DMS53 (cell line): ENCODE measurements around the gene RIPK4.

ENCODE experiments used
- DNase-seq: peaks from one replicate; lab custom pipeline; 2025; lab: John Stamatoyannopoulos, UW

The RIPK4 gene

GRCh38 chr21:41768437-41769042, 1.7 kb upstream of the RIPK4 start:
- peak; percentile 96 for DNase-seq

- DNase-seq: peak; percentile 74
Measured at GRCh38 chr21:41767606-41768436, 969 bp upstream of the RIPK4 start.

DNA sequence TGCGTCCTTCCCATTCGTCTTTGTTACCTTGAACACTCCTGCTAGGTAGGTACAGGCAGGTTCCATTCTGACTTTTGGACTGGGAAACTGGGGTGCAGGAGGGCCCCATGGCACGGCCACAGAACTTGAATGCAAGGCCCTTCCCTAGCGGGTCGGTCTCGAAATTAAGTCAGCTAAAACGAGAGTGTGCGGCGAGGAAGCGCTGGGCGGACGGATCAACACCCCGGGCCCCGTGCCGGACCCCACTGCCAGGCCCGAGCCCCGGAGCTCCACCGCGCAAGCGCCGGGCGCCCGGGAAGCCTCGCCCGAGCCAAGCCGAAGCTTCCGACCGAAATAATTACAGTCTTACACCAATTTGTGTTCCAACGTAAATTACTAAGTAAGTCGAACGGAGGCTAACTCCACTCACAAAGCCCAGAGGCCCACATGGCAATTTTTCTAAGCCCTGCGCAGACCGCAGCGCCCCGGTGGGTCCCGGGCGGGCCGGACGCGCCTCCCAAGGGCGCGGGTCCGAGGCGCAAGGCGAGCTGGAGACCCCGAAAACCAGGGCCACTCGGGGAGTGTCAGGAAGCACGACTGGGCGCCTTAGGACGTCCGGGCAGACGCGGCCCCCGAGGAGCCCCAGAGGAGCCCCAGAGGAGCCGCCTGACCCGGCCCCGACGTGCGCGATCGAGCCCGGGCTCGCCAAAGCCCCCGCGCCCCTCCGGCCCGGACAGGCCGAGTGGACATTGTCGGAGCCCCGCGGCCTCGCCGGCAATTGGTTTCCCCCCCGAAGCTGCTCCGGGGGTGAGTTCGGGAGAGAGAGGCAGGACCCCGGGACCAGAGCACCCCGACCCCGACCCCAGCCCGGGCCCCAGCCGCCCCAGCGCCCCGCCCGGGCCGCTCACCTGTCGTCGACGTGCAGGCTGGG, 624 bp downstream of the RIPK4 start:
- DNase-seq: peak; percentile 47

DNA sequence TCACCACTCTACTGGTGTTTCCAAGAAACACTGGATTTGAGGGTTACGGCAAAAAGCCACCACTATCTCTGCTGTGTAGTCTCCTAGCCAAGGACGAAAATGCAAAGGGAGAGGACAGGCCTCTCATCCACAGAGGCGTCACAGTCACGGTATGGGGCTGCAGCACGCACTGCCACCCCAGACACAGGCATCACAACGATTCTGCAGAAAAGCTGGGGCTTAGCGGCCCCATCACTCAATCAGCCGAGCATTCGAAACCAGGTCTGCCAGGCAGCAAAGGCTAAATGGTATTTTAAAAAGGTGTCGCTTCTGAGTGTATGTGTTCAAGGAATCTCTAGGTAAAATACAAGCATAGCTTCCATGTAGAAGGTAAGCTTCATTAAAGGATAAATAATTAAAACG, 1.4 kb downstream of the RIPK4 start:
- peak; percentile 59 for DNase-seq

- DNase-seq: peak; percentile 72
Measured at GRCh38 chr21:41764558-41765419, 2.1 kb downstream of the RIPK4 start.

DNA sequence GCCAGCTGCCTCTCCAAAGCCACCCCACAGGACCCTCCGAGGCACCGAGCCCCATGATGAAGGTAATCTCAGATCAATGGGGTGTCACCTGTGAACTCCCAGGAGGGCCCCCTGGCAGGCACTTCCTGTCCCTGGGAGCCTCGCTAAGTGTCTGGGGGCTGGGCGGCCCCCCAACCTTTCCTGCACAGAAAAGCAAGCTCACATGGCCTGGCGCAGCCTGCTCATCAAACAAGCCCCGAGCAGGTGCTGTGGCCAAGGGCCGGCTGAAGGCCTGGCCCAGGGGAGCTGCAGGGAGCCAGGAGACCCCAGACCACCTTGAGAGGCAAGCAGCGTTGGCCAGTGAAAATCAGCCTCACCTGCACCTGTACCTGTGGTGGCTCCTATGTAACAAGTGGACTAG, 2.9 kb downstream of the RIPK4 start:
- DNase-seq: no peak

DNA sequence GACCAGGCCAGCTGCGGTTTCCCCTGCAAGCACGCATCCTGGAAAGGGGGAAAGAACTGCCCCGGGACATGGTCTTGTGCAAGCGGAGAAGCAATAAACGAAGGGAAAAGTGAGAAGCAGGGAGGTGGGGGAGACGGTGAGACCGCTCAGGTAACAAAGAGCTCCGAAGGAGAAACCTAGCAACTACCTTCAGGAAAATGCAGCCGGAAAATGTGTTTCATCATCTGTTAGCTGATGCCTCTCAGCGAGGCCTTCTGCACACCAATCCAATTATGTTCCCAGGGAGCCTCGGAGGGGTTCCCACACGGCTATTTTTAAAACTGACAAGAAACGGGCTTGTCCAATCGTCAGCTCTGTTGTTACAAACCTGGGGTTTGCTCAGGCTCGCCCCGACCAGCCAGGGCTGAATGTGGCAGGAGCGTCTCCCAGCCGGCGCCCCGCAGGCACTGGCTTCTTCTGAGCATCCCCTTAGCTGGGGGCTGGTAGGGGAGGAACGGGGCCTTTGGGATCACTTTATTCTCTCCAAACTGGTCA, 3.4 kb downstream of the RIPK4 start:
- no peak for DNase-seq

GRCh38 chr21:41762753-41763152, 4.1 kb downstream of the RIPK4 start:
- no peak for DNase-seq

GRCh38 chr21:41761934-41762635, 4.8 kb downstream of the RIPK4 start:
- DNase-seq: peak; percentile 23

DNA sequence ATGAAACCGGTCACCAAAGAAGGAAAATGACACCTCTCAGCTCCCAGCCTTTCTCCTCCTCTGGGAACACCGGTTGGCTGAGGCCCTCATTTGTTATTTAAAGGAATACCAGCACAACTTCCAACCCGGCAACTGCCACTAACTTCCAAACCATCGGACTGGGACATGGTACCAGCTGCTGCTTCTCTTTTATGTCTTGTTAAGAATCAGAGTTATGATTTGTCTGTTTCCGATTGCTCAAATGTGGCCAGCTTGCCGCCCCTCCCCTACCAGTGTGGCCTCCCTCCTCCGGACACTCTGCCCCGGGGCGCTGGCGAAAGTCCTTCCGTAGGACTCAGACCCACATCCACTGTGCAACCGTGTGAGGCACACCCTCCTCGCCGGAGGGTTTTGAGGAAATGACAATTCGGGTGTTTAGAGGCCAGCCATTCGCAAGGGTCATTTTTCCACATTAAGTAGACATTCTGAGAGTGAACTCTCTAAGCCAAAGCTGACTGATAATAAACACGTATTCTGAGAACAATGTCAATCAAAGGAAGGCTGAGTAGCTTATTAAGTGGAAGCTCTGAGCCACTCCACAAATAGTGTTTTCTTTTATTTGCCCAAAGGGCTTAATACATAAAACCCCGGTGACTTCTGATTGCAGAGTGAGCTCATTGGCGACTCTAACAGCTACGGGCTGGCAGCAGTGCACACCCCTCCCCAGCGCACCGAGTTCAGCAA, 5.5 kb downstream of the RIPK4 start:
- peak; percentile 47 for DNase-seq

DNA sequence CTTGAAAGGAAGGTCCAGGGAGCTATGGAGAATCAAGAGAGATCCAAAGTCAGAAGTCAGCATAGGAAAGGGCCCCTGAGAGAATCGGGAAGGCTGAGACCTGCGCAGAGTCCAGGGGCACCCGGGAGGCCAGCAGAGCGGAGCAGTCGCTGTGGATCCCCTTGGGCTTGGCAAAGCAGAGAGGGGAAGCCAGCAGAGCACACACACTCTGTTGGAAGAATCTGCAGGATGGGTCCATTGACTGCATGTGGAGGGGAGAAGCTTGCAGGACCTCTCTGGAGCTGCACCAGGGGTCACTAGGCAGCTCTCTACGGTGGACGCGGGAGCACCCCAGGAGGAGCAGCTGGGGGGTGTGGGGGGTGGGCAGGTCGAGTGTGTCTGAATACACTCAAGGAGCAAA, 6.4 kb downstream of the RIPK4 start:
- DNase-seq: no peak

DNA sequence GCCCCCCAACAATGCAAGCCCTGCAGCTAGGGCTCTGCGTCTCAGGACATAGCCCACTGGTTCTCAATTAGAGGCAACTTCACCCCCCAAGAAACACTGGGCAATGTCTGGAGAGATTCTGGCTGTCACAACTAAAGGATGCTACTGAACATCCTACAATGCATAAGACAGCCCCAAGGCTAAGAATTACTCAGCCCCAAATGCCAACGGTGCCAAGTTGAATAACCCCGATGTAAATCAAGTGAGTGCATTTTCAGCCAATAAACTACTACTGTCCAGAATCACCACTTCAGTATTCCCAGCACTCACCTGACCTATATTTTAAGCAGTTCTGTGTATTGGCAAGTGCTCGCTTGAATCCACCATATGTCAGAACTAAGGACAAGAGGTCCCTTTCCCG, 6.9 kb downstream of the RIPK4 start:
- DNase-seq: no peak

DNA sequence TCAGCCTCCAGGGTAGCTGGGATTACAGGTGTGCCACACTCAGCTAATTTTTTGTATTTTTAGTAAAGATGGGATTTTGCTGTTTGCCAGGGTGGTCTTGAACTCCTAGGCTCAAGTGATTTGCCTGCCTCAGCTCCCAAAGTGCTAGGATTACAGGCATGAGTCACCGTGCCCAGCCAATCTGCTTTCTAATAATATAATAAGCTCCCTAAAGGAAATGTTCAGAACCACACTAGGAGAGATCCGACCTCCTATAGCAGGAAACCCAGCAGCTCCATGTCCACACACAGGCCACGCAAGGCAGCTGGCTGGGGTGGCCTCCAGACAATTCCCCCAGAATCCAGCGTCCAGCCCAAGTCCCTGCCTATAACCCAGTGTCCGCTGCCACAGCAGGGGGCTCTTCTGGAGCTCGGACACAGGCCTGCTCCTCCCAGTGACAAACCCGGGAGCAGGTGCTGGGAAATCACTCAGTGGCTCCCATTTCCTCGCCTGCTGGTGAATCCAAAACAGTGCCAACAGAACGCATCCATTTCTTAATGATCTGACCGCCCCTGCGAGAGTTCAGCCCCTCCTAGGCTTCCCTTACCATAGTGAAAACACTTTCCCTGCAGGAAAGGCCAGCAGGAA, 7.5 kb downstream of the RIPK4 start:
- no peak for DNase-seq

GRCh38 chr21:41758550-41758949, 8.3 kb downstream of the RIPK4 start:
- no peak for DNase-seq

DNA sequence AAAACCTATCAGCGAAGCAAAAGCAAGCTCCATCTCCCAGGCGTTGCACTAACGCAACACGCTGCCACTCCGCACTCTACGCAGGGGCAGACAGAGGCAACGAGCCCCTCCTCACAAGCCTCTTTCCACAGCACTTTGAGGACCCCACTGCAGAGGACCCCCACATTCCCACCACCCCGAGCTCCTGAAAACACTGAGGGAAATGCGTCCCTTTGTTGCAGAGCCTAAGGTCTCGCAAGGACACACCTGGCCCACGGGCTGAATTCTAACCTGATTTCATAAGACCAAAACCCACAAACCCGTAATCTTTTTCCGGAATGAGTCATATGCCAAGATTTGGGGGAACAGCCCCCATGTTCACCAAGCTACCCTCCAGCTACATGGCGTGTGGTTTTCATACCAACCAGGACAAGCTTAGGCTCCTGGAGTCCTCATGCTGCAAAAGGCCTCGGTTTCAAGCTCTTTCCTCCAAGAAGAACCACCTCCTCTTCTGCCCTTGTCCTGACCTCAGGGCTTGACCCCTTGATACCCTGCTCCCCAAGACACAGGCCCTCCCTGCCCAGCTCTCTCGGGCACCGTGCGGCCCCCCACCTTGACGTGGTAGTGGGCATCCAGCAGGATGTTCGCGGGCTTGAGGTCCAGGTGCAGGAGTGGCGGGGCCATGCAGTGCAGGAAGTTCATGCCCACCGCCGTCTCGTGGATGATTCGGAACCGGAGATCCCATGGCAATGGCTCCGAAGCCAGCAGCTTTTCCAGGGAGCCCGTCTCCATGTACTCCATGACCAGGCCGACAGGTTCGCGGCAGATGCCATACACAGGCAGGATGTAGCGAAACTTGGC, 10.7 kb downstream of the RIPK4 start:
- no peak for DNase-seq

DNA sequence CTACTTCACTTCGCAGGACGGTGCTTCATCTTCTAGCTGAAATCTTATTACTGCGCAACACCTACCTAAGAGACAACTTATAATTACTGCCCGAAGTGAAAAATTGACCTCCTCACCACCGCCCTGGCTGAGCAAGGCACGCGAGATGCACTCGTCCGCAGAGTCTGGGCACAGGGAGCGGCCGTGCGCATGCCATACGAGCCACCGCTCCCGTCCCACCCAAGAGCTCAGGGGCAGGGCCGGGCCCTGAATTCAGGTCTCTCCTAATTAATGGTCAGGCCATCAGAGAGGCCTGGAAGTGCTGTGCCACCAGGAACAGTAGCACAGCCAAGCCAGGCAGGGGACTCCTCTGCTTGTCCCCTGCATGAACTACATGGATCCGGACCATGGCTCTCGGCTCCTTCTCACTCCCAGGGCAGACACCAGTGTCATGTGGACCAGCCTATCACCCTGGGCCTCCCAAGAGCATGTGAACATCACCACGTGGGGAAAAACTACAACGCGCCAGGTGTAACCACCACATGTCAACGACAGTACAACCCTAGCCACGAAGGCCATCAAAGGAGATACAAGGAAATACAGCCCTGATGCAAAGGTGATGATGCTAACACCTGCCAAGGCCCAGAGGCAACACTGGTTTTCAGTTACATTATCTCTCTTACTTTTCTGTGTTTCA, 11.5 kb downstream of the RIPK4 start:
- DNase-seq: peak; percentile 16

GRCh38 chr21:41754479-41754891, 12.4 kb downstream of the RIPK4 start:
- DNase-seq: peak; percentile 14
